Right atrium auricular region (tissue), 2 donors: ENCODE results near the gene PARD6B. TPM values are rescaled to one million over a fixed set of nuclear protein-coding genes. Genes with fewer than 3 reads are reported as not detected.
A peak's percentile ranks its signal among the peaks of the same experiment; 100 is the strongest.

Experiments used
- DNase-seq: peaks from one replicate; pipeline ENCODE4 v3.0.0-alpha.2; 2019; ENCODE audit warnings: low spot score
- H3K27ac ChIP-seq, 2 donors: fragments of 200-600 bp; sonication (generic); 1 replicate in 1 of 2; 2 replicates in 1 of 2; pipeline ENCODE4 v1.5.1; 2016 to 2019
- H3K27me3 ChIP-seq, 2 donors: fragments of 200-600 bp; sonication (generic); one replicate each; pipeline versions ENCODE4 v1.5.1 to v1.6.0; 2017 to 2019
- H3K36me3 ChIP-seq: fragments of 200-600 bp; sonication (generic); one replicate; pipeline ENCODE4 v1.5.1; 2016
- H3K4me1 ChIP-seq, 2 donors: fragments of 200-600 bp; sonication (generic); one replicate each; pipeline versions ENCODE4 v1.5.1 to v1.6.0; 2017 to 2019
- H3K4me3 ChIP-seq, 2 donors: fragments of 200-600 bp; sonication (generic); 1 replicate in 1 of 2; 2 replicates in 1 of 2; pipeline ENCODE4 v1.5.1; 2017 to 2019; ENCODE audit warnings: mild to moderate bottlenecking in 1 of 2, moderate library complexity in 1 of 2
- H3K9me3 ChIP-seq, 2 donors: fragments of 200-600 bp; sonication (generic); one replicate each; pipeline ENCODE4 v1.5.1; 2019
- total RNA-seq, 2 donors: library from RNA; depleted of rRNA; stranded (reverse); fragments of >200 nt; gene quantifications; one replicate each; pipeline ENCODE4 v1.1.0, GENCODE V29; 2016
- TF ChIP-seq, protein P1 (sequence below), 2 donors: fragments of 200-600 bp; sonication (generic); IDR thresholded peaks; one replicate each; pipeline ENCODE4 v1.5.1; 2019; ENCODE audit warnings: antibody characterized with exemption in 2 of 2

The PARD6B gene
- total RNA-seq, 2 donors from 2014 or later: 4.4 to 5.9 TPM

- Histone ChIP-seq H3K4me3 (peak overlapping the region; percentile 60 to 75), H3K36me3 (no peaks in the 10 kb centered on the region), H3K27ac (peak overlapping the region; percentile 89 to 90), H3K27me3 (no peaks in the 10 kb centered on the region), H3K9me3 (no peaks in the 10 kb centered on the region), H3K4me1 (peaks cover 0 to 29% of the 10 kb centered on the region in 2 donors)
- TF ChIP-seq, protein P1, sequence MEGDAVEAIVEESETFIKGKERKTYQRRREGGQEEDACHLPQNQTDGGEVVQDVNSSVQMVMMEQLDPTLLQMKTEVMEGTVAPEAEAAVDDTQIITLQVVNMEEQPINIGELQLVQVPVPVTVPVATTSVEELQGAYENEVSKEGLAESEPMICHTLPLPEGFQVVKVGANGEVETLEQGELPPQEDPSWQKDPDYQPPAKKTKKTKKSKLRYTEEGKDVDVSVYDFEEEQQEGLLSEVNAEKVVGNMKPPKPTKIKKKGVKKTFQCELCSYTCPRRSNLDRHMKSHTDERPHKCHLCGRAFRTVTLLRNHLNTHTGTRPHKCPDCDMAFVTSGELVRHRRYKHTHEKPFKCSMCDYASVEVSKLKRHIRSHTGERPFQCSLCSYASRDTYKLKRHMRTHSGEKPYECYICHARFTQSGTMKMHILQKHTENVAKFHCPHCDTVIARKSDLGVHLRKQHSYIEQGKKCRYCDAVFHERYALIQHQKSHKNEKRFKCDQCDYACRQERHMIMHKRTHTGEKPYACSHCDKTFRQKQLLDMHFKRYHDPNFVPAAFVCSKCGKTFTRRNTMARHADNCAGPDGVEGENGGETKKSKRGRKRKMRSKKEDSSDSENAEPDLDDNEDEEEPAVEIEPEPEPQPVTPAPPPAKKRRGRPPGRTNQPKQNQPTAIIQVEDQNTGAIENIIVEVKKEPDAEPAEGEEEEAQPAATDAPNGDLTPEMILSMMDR (IDR thresholded peaks at IDR 0.05): no peak
- peak; percentile 56 for DNase-seq
Measured at GRCh38 chr20:50729901-50730764, 1.2 kb upstream of the PARD6B start.

GRCh38 chr20:50730765-50731054 is 670 bp upstream of the PARD6B start:
- no peak for DNase-seq
- TF ChIP-seq, protein P1 (IDR thresholded peaks at IDR 0.05): no peak
- no peaks in the 10 kb centered on the region for H3K27me3 ChIP-seq

GRCh38 chr20:50731930-50732690 is 730 bp downstream of the PARD6B start:
- TF ChIP-seq, protein P1 (IDR thresholded peaks at IDR 0.05): no peak
- Histone ChIP-seq H3K36me3 (no peaks in the 10 kb centered on the region), H3K4me1 (peaks cover 0 to 23% of the 10 kb centered on the region in 2 donors), H3K27ac (peak overlapping the region; percentile 89 to 90), H3K9me3 (no peaks in the 10 kb centered on the region), H3K4me3 (peak overlapping the region; percentile 60 to 75), H3K27me3 (no peaks in the 10 kb centered on the region)
- DNase-seq: peak; percentile 55

More at GRCh38 chr20:50730765-50731054, 670 bp upstream of the PARD6B start:
- Histone ChIP-seq H3K27ac (peak overlapping the region; percentile 89 to 90), H3K4me3 (peak overlapping the region; percentile 60 to 75), H3K9me3 (no peaks in the 10 kb centered on the region), H3K36me3 (no peaks in the 10 kb centered on the region), H3K4me1 (peaks cover 0 to 24% of the 10 kb centered on the region in 2 donors)

DNA sequence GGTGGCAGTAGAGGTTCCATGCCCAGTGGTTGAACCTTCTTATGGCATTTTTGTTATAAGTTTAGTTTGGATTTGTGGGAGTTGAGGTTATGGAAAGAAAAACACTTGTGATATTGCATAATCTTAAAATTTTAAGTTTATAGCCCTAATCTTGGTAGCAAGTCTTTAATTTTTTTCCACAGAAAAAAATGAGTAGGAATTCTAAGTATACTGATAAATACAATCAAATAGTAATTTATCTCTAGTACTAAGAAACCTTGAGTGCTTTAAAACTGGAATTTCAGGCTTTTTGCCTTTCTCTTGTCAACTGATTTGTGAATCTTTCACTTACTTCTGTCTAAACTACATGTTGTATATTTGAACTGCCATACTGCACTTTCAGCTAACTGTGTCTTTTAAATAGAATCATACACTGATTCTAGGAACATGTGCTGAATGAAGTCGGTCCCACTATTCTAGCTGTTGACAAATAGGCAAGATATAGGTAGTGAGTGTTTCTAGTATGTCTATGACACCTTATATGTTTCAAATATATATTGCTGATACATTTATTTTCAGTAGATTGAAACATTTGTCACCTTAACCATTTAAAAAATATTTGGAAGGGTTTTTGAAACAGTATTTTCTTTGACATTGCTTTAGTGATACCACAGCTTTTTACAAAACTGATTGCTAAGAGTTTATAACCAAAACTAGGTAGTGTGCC is 2.4 kb downstream of the PARD6B start:
- H3K4me3 ChIP-seq: no peak overlapping the region
- no peak overlapping the region for H3K27ac ChIP-seq

More for the DNA sequence above, 2.4 kb downstream of the PARD6B start:
- DNase-seq: no peak
- Histone ChIP-seq H3K4me1 (peaks cover 0 to 23% of the 10 kb centered on the region in 2 donors), H3K27me3 (no peaks in the 10 kb centered on the region), H3K9me3 (no peaks in the 10 kb centered on the region), H3K36me3 (no peaks in the 10 kb centered on the region)
- TF ChIP-seq, protein P1 (IDR thresholded peaks at IDR 0.05): no peak
